GM18861 (cell line): ENCODE data around the gene LRRFIP2.

Experiments used
- ATAC-seq: cut with Tn5 transposase; IDR thresholded peaks from one replicate; pipeline ENCODE4 v1.9.1; 2021; ENCODE audit not compliant: unreplicated experiment

LRRFIP2 gene

DNA sequence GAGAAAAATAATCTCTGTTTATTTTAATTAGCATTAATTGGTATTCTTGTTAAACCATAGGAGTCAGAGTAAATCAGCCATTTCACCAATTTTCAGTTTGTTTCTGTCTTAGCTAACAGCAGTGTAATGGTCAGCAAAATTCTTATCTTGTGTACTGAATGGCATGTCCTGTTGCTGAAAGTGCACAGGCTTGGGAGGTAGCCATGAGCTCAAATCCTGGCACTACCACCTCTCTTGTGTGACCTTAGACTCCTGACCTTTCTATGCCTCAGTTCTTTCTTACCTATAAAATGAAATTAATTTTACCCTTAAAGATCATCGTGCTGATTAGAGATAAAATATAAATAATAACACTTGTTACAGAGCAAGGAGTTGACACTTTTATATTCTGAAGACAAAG is 145.3 kb downstream of the LRRFIP2 start:
- ATAC-seq: no peak

DNA sequence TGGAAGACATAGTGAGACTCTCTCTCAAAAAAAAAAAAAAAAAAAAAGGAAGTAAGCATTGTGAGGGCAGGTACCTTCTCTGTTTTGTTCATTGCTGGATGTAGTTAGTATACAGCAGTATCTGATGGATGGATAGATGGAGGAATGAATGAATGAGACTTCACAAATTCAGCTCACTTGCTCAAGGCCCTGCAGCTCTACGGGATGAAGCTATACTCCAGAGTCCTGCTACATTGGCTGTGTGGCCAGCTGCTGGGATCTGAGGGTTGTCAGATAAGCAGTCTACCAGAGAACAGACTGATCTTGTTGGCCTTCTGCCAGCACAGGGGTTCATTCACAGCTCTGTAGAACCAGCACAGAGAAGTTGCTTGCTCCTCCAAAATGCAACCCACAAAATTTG is 146.1 kb downstream of the LRRFIP2 start:
- no peak for ATAC-seq

DNA sequence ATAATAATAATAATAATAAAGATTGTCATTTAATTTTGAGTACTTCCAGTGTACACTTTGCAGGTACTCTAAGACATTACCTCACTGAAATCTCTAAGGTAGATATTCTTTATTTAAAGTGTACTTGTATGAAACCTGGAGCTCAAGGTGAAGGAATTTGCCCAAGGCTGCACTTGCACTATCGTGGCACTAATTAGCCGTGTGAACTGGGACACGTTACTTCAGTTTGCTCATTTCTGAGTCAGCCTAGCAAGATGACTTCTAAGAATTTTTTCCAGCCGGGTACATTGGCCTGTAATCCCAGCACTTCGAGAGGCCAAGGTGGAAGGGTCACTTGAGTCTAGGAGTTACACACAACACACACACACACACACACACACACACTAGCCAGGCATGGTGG is 147.5 kb downstream of the LRRFIP2 start:
- ATAC-seq: no peak

DNA sequence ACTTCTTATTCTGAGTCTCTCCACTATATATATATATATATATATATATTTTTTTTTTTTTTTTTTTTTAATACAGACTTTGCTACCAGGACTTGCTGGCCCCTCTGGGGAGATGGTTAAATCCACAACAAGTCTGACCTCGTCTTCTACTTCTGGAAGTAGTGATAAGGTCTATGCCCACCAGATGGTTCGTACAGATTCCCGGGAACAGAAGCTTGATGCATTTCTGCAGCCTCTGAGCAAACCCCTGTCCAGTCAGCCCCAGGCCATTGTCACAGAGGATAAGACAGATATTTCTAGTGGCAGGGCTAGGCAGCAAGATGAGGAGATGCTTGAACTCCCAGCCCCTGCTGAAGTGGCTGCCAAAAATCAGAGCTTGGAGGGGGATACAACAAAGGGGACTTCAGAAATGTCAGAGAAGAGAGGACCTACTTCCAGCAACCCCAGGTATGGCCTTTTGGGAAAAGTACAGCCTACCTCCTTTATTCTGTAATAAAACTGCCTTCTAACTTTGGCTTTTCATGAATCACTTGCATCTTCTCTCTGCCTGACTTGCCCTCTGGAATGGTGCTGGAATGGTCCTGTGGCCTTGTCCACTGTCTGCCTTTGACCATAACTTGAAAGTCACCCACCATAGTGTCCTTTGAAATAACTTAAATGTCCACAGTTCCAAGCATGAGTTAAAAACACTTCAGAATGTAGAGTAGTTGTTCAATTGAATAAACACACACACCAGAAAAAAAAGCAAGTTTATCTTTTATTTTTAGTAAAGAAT is 148.6 kb downstream of the LRRFIP2 start:
- ATAC-seq: no peak

DNA sequence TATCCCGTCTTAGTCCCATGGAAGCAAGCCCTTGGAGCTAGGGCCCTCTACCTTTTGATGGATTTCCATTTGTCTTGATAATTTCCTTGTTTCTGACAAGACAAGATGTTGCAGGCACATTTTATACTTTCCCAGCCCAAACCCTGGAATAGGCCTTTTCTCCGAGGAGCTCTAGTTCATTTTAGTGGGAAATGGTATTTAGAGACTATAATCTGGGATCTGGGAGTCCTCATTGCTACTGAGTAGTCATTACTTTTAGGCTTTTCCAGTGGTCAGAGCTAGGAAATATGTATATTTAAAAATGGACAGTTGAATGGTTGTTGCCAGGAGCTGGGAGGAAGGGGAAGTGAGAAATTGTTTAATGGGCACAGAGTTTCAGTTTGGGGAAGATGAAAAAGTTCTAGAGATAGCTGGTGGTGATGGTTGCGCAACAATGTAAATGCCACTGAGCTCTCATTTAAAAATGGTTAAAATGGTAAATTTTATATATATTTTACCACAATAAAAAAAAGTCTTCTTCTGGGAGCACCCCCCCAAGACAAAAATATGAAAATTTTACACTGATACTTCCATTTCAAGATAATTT is 149.5 kb downstream of the LRRFIP2 start:
- no peak for ATAC-seq

DNA sequence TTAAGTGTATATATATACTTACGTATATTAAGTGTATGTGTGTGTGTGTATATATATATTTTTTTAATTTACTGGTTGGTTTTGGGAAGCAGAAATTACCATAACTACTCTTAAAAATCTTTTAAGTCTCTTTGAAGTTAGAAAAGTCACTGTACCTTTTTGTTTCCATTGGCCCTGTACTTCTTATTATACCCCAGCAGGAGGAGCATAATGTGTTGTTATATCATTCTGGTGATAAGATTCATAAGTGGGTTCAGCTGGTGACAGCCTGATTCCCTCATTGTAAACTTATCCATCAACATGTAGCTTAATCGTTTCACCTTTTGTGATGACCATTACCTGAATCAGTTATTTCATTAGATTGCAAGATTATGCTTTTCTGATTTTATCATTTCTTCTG is 150.3 kb downstream of the LRRFIP2 start:
- ATAC-seq: no peak

DNA sequence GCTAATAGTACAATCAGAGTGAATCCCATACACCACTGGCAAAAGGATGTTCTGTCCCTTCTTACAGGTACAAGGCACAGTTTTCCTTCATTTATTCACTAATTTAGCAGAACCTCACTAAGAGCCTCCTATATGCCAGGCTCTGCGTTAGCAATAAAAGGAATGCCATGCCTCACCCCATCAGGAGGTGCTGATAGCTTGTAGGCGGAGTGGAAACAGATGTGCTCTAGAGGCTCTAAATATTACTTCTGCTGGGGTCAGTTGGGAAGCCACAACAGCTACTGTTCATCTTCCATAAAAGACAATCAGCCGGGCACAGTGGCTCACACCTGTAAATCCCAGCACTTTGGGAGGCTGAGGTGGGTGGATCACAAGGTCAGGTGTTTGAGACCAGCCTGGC is 156.7 kb downstream of the LRRFIP2 start:
- ATAC-seq: no peak

DNA sequence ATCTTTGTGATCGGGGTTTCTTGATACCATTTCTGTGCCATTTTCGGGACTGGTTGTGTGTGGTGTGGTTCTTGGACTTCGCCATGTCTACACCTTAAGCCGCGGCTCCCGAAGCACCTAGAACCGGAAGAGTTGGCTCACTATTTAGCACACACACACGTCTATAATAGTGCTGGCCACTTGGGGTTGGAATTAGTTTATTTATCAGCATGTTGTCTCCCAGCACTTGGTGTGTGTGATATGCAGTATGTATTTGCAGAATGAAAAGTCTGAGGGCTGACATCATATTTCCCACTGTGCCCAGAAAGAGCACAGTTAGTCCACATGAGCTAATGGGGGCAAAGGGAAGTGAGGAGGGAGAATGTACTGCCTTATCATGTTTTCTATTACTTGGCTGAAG is 157.5 kb downstream of the LRRFIP2 start:
- ATAC-seq: no peak

DNA sequence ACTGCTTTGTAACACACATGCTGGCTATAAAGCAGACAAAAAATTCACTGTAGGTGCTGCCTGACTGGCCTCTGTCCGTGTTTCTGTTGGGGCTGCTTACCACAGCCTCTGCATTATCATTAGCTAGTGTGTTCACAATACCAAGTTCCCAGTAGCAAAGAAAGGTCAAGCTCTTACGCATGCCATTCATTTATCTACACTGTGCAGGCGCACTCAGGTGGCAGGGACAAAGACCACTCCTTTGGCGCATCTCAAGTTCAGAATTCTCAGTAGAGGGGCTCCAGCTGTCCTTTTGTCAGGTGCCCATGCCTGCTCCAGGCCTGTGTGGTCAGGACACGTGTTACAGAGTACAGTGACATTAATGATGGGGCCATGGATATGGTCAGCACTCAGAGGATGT is 158.7 kb downstream of the LRRFIP2 start:
- ATAC-seq: no peak

DNA sequence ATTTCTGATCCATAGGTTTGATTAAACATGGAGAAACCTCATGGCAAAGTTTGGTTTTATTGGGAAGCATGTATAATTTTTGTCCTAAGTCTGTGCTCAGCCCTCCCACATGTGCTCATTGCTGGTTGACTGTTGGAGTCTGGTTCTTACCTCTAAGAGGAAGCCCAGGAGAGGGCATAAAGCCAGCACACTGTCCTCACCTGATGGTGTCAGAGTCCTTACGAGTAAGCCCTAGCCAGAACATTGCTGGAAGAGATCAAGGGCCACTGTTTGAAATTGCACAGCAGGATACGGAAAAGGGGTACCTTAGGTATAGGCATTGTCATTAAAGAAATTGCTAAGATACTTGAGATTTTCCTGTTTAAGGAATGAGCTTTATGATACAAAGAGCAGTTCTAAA is 159.8 kb downstream of the LRRFIP2 start:
- ATAC-seq: no peak
